ENCODE results near the gene RIMS4. TPM values are rescaled to one million over a fixed set of nuclear protein-coding genes. Genes with fewer than 3 reads are reported as not detected.

The RIMS4 gene
- total RNA-seq, 1 donor from 2014 or later, result 5.3 TPM

- no peaks in the 10 kb centered on the region for H3K36me3 Mint-ChIP-seq
- no peak overlapping the region for H3K4me3 ChIP-seq
- no peak overlapping the region for H3K4me2 ChIP-seq
Observed at GRCh38 chr20:44724423-44725091, 85.8 kb downstream of the RIMS4 start.

DNA sequence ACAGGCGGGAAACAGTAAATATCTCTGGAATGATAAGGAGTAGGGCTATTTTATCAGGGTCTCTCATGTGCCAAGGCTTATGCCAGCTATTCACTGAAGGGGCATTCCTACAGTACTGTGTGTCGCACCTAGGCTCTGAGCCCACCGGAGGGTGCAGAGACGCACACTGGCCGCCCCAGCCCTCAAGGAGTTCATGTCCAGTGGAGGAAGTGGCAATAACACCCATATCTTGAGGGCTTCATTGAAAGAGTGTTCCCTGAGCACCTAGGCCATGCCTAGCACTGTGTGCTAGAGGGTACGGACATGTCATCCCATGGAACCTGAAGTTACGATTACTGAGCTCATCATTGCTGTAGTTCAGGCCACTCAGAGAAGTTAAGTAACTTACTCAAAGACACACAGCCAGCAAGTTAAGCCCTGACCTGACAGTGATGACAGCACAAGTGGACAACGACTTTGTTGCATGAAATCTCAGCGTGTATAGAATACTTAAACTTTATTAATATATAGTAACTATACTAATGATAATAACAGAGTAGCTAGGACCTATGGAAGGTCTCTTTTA lies 86.5 kb downstream of the RIMS4 start:
- H3K4me1 ChIP-seq, result peaks cover 4% of the 10 kb centered on the region
- H3K79me2 ChIP-seq (ENCODE audit: low read depth), result no peaks in the 10 kb centered on the region
- H3K27me3 ChIP-seq, result no peaks in the 10 kb centered on the region
- H4K20me1 ChIP-seq (ENCODE audit: low read depth), result no peaks in the 10 kb centered on the region
- TF ChIP-seq EZH2phosphoT487 (IDR thresholded peaks at IDR 0.05) (no peak), CTCF (IDR thresholded peaks at IDR 0.05) (no peak), EZH2 (IDR thresholded peaks at IDR 0.05) (no peak)
- no peak overlapping the region for H3K27ac ChIP-seq
- no peak overlapping the region for H2AFZ ChIP-seq (replicated peaks)
- H3K4me2 ChIP-seq, result no peak overlapping the region
- H3K36me3 ChIP-seq, result no peaks in the 10 kb centered on the region
- peaks cover 7% of the 10 kb centered on the region for H3K27me3 Mint-ChIP-seq (ENCODE audit: insufficient read depth, low read depth)
- no peak overlapping the region for H3K4me3 ChIP-seq
- peaks cover 14% of the 10 kb centered on the region for H3K4me1 Mint-ChIP-seq
- H3F3A ChIP-seq (ENCODE audit: low read depth), result no peaks in the 10 kb centered on the region
- no peaks in the 10 kb centered on the region for H3K36me3 Mint-ChIP-seq
- H3K4me3 Mint-ChIP-seq, result no peak overlapping the region
- H3K9me3 Mint-ChIP-seq, result no peaks in the 10 kb centered on the region
- DNase-seq (ENCODE audit: low spot score), result no peak
- H3K9me3 ChIP-seq (ENCODE audit: low read depth), result no peaks in the 10 kb centered on the region
- H3K27ac Mint-ChIP-seq, result no peak overlapping the region
- no peak overlapping the region for H3K9ac ChIP-seq

More at GRCh38 chr20:44724423-44725091, 85.8 kb downstream of the RIMS4 start:
- Mint-ChIP-seq H3K9me3 (no peaks in the 10 kb centered on the region), H3K4me3 (no peak overlapping the region), H3K4me1 (peaks cover 15% of the 10 kb centered on the region), H3K27me3 (ENCODE audit: insufficient read depth, low read depth) (peaks cover 7% of the 10 kb centered on the region), H3K27ac (no peak overlapping the region)
- no peak for DNase-seq (ENCODE audit: low spot score)
- no peak overlapping the region for H2AFZ ChIP-seq (replicated peaks)
- no peaks in the 10 kb centered on the region for H3K36me3 ChIP-seq
- peaks cover 8% of the 10 kb centered on the region for H3K4me1 ChIP-seq
- H3F3A ChIP-seq (ENCODE audit: low read depth), result no peaks in the 10 kb centered on the region
- no peak overlapping the region for H3K9ac ChIP-seq
- H3K27ac ChIP-seq, result no peak overlapping the region
- no peaks in the 10 kb centered on the region for H3K27me3 ChIP-seq
- no peaks in the 10 kb centered on the region for H3K79me2 ChIP-seq (ENCODE audit: low read depth)
- H3K9me3 ChIP-seq (ENCODE audit: low read depth), result no peaks in the 10 kb centered on the region
- TF ChIP-seq EZH2 (IDR thresholded peaks at IDR 0.05) (no peak), EZH2phosphoT487 (IDR thresholded peaks at IDR 0.05) (no peak), CTCF (IDR thresholded peaks at IDR 0.05) (no peak)
- H4K20me1 ChIP-seq (ENCODE audit: low read depth), result no peaks in the 10 kb centered on the region

DNA sequence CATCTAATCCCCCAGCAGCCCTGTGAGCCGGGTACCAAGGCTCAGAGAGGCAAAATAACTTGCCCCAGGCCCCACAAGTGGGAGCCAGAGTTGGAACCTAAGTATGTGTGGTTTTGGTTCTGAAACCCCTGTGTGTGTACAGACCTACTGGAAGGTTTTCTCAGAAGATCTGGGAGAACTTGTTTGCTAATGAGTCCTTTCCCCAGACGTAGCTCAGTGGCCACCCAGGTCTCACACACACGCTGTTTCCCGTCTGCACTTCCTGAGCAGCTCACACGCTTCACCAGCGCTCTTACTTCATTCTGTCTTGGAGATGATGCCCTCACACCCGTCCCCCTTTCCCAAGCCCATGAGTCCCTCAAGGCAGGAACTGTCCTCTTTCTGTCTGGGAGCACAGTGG lies 87.0 kb downstream of the RIMS4 start:
- Mint-ChIP-seq H3K27ac (no peak overlapping the region), H3K9me3 (no peaks in the 10 kb centered on the region), H3K4me3 (no peak overlapping the region), H3K36me3 (no peaks in the 10 kb centered on the region), H3K4me1 (peaks cover 10% of the 10 kb centered on the region), H3K27me3 (ENCODE audit: insufficient read depth, low read depth) (peaks cover 7% of the 10 kb centered on the region)
- no peak for TF ChIP-seq CTCF (IDR thresholded peaks at IDR 0.05)
- TF ChIP-seq EZH2phosphoT487 (IDR thresholded peaks at IDR 0.05), result no peak
- TF ChIP-seq EZH2 (IDR thresholded peaks at IDR 0.05), result no peak
- DNase-seq (ENCODE audit: low spot score), result no peak
- Histone ChIP-seq H3F3A (ENCODE audit: low read depth) (no peaks in the 10 kb centered on the region), H3K79me2 (ENCODE audit: low read depth) (no peaks in the 10 kb centered on the region), H3K27ac (no peak overlapping the region), H3K4me2 (no peak overlapping the region), H4K20me1 (ENCODE audit: low read depth) (no peaks in the 10 kb centered on the region), H3K9ac (no peak overlapping the region), H3K27me3 (no peaks in the 10 kb centered on the region), H3K4me1 (no peaks in the 10 kb centered on the region), H3K9me3 (ENCODE audit: low read depth) (no peaks in the 10 kb centered on the region), H3K4me3 (no peak overlapping the region), H2AFZ (replicated peaks) (no peak overlapping the region), H3K36me3 (no peaks in the 10 kb centered on the region)

Data from neural progenitor cell (in vitro differentiated cells).